GOT3 (cell line): Measurements from ENCODE around the gene DENND4C.
"Not testable (repeated sequence)": the region's sequence is repeated elsewhere in the genome, so short reads cannot be mapped to it uniquely, and the experiment has no call there.

Experiments used
- DNase-seq: peaks from one replicate; lab custom pipeline; 2025; ENCODE audit warnings: mixed read lengths; lab: John Stamatoyannopoulos, UW

The DENND4C gene

DNA sequence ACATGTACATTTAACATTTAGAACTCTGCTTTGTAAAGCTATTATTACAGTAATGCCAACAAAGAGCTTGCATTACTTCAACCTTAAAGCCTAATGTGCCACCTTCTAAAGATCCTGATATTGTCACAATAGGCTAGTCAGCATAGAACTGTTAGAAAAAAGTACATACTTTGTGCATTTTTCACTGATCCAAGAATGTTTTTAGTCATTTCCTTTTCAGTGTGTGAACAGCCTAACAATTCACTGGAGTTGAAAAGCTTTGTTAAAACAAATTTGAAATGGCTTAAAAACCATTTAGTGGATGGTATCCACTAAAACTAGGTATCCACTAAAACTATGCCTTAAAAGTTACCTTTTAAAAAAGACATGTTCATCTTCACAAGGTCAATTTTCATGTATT is 145.0 kb downstream of the DENND4C start:
- DNase-seq, result no peak

DNA sequence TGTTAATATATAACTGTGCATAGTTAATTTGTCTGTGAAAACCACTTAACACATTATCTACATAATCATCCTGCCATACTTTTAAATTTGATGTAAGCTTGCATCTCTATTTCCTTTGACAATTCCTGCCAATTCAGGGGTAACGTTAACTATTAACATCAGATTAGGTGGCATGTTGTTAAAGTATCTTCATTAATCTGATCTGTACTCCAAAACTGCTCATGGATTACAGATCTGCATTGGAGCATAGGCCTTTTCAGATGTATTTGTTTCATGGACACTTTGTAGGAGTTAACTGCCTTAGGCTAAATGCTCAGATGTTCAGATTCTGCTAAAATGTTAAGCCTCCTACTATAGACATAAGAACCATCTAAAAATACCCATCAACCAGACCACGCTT is 146.4 kb downstream of the DENND4C start:
- DNase-seq, result no peak

DNA sequence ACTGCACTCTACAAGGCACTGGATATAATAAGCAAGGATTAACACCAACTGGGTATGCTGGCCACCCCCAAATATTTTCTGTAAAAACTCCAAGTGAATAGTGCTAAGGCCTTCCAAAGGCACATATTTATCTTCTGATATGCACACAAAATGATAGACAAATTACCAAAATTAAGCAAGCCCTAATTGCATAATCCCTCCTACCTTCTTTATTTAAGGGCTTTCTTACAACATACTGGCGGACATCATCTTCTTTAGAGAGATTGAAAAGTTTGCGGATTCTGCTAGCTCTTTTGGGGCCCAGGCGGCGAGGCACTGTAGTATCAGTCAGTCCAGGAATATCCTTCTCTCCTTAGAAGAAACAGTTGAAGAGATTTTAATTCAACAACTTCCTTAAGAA is 147.7 kb downstream of the DENND4C start:
- DNase-seq, result no peak

DNA sequence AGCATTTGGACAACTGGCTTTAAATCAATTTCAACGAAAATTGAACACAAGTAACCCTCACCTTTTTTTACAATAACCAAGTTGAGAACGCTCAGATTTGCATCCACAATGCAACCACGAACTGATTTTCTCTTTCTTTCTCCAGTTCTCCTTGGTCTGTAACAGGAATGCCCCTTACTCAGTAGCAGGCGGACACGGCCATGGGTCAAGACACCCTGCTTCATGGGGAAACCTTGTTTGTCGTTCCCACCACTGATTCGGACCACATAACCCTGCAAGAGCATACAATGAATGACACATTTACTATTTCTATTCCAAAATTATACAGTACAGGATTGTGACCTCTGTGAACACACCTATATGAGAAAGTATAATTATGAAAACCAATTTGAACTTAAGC is 148.2 kb downstream of the DENND4C start:
- no peak for DNase-seq

DNA sequence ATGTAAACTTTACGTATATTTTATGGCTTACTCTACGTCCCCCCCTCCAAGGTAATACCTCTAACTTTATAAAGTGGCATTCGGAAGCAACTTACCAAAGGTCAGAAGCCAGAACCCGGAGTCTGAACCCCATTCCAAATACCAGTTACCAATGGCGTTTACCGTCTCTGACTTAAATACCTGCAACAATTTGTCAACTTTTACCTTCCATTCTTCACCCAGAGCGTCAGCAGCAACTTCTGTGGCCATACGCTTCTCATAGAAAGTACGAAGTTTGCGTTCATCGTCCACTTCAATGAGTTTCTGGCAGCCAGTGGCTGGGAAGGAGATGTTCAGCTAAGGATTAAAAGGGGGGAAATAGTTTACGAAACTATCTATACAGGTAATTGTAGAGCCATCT is 148.8 kb downstream of the DENND4C start:
- no peak for DNase-seq

DNA sequence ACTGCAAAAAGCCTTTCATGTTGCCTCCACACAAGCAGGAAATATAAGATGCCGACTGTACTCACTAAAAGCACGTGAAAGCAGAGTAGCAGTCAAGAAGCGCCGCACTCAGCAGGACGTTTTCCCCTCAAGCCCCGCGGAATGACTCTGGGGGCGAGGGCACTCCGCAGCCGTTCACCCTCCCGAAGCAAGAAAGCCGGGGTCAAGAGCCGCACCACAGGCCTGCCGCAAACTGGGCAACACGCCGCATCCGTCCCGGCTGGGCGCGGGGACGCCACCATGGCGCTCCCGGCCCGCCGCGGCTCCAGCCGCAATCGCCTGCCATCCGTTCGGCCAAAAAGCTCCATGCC is 149.2 kb downstream of the DENND4C start:
- DNase-seq, result no peak

DNA sequence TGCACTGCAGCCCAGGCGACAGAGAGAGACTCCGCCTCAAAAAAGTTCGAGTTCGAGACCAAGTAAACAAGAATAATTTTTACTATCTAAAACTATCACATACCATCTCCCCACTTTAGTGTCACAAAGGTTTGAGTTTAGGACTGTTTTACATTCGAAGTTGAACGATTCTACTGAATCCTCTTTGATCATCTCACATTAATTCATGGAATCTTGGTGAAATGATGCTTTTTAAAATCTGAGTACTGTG is 150.3 kb downstream of the DENND4C start:
- DNase-seq, result no peak

DNA sequence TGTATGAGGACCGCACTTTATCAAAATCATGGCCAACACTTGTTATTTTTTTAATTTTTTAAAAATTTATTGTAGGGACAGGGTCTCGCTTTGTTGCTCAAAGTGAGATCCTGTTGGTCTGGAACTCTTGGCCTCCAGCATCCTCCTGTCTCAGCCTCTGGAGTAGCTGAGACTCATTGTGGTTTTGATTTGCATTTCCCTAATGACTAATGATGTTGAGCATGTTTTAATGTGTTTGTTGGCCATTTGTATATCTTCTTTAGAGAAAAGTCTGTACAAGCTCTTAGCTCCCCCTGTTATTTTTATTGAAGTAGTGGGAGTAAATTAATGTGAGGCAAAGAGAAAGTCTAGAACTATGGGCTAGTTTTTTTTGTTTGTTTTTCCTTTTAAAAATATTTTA is 151.2 kb downstream of the DENND4C start:
- no peak for DNase-seq

DNA sequence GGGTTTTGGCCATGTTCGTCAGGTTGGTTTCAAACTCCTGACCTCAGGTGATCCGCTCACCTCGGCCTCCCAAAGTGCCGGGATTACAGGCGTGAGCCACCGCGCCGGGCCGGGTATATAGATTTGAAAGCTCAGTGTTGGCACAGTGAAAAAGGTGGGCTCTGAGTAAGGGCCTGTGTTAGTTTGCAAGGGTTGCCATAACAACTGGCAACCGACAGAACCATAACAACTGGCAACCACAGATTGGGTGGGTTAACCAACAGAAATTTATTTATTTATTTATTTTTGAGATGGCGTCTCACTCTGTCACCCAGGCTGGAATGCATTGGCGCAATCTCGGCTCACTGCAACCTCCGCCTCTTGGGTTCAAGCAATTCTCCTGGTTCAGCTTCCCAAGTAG is 154.7 kb downstream of the DENND4C start:
- DNase-seq, result not testable (repeated sequence)

DNA sequence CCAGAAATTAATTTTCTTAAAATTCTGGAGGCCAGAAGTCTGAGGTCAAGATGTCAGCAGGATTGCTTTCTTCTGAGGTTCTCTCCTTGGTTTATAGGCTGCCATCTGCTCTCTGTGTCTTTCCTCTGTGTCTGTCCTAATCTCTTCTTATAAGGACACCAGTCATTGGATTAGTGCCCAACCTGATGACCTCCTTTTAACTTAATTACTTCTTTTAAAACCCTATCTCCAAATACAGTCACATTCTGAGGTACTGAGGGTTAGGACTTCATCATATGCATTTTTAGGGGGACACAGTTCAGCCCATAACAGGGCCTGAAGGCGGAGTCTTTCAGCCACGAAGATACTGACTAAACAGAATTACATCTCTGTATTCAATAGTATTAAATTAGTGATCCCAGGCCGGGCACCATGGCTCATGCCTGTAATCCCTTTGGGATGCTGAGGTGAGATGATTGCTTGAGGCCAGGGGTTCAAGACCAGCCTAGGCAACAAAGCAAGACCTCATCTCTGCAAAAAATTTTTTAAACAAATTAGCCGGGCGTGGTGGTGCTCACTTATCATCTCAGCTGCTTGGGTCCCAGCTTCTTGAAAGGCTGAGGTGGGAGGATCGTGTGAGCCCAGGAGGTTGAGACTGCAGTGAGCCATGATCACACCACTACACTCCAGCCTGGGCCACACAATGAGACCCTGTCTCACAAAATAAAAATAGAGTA is 155.5 kb downstream of the DENND4C start:
- no peak for DNase-seq

DNA sequence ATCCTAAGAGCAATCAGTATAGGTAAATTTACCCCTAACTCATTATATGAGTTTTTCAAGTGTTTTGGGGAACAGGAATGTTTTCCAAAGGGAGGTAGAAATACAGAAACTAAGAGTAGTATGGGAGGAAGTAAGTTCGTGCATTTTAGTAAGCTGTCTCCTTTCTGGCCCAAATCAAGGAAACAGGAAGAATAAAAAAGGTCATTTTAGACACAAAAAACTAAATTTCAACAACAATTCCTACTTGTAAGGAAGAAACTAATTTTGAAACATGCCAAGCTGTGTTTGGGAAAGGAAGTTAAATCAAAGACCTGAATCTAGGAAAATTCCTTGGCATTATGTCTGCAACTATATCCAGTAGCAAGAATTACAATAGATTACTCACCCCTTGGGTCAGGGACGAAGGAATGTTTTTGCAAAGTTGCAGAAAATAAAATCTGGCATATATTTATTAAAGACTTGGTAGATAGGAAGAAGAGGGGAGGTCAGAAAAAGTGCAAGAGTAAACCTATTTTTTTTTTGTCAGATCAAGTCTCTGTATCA is 156.1 kb downstream of the DENND4C start:
- no peak for DNase-seq

DNA sequence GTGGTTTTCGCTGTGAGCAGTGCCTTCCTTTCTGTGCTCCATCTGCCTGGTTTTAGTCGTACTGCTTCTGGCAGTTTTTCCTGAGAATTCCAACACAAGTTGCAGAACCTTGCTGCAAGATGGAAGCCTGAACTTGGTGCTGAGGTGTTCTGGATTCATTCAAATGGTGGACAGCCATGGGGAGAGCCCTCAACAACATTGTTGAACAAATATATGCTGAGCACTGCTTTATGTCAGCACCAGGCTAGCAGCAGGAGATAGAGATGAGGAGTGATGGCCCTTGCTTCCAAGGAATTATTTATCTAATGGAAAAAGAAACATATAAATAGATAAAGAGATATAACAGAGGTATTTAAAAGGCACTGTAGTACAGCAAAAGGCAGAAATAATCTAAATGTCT is 156.8 kb downstream of the DENND4C start:
- no peak for DNase-seq

DNA sequence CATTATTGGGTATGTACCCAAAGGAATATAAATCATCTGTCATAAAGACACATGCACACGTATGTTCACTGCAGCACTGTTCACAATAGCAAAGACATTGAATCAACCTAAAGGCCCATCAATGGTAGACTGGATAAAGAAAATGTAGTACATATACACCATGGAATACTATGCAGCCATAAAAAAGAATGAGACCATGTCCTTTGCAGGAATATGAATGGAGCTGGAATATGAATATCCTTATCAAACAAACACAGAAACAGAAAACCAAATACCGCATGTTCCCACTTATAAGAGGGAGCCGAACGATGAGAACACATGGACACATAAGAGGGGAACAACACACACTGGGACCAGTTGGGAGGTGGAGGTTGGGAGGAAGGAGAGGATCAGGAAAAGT is 159.0 kb downstream of the DENND4C start:
- not testable (repeated sequence) for DNase-seq

DNA sequence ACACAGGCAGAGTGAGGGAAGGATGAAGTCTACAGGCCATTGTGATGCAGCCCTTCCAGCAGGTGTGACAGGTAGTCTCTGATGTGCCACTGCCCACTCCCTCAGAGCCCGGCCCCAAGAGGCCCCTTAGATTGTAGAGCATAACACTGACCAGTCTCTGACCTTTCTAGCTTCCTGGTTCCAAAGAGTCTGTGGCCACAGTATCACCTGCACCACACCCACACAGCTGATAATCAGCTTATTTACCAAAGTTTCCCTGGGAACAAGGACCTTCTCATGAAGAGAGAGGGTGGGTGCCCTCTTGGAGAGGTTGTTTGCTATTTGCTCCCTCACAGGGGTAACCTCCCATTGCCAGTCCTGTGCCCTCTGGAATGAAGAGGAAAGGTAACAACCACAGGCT is 167.4 kb downstream of the DENND4C start:
- DNase-seq, result no peak

DNA sequence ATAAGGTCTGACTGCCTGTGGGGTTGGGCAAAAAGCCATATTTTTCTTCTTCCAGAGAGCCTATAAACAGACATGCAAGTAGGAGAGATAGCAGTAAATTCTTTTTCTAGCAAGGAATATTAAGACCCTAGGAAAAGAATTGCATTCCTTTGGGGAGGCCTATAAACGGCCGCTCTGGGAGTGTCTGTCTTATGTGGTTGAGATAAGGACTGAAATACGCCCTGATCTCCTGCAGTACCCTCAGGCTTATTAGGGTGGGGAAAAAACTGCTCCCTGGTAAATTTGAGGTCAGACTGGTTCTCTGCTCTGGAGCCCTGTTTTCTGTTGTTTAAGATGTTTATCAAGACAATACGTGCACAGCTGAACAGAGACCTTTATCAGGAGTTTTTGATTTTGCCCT is 172.7 kb downstream of the DENND4C start:
- DNase-seq, result not testable (repeated sequence)

DNA sequence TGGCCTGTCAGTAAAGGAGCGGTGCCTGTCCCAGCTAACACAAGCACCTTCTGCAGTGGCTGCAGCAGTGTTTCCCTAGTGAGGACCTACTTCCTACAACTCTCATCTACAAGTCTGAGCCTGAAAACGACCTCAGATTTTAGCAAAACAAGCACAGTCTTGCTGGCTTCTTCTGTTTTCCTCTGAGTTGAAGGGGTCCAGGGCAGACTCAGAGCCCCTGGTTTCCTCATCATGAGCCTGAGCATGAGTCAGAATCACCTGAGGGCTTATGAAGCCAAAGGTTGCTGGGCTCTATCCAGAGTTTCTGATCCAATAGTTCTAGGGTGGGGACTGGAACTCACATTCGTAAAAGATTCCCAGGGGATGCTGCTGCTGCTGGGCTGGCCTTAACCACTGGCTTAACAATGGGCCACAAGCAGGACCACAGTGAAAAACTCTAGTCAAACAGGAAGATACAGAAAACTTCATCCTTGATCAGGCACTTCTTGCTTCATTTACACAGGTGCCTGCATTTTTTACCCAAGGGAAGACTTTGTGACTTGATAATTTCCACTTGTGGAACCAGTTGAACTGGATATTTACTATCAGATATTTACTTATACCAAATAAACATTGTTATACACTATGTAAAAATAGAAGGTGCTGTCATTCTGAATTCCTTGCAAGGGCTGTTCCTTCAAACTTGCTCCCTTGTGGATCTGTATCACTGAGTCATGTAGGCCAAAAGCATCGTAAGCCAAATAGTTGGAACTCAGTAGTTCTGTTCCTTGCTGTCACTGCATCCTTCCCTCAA is 174.0 kb downstream of the DENND4C start:
- no peak for DNase-seq

DNA sequence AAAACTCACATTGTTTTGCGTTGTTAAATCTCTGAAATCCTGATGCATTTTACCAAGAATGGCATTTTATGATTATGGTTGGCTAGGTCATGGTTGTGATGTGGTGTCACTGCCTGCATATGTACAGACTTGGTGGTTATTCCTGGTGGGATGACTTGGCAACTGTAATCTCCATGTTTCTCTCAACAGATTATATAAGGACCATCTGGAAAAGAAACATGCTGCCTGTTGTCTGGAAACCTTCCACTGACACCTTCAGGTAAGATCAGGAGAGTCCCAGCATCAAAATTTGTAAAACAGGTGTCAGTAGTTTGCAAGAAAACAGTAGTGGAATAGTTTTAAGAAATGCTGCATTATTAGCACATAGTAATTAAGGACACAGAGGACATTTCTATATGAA is 175.3 kb downstream of the DENND4C start:
- DNase-seq, result no peak

DNA sequence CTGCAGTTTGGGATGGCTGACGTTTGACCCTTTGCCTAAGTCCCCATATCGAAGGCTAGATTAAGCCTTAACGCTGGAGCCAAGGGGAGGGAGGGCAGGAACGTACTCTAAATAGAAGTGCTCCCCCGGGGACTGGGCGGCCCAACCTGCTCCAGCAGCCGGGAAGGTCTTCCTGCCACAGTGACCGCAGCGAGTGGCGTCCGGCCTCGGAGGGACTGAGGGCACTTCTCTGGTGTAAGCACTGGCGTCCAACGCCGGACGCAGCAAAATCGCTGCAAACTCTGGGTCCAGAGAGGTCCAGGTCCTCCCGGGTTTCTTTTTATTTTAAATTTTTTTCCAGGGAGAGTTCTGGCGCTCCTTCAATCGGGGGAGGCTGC is 177.8 kb downstream of the DENND4C start:
- DNase-seq, result no peak

DNA sequence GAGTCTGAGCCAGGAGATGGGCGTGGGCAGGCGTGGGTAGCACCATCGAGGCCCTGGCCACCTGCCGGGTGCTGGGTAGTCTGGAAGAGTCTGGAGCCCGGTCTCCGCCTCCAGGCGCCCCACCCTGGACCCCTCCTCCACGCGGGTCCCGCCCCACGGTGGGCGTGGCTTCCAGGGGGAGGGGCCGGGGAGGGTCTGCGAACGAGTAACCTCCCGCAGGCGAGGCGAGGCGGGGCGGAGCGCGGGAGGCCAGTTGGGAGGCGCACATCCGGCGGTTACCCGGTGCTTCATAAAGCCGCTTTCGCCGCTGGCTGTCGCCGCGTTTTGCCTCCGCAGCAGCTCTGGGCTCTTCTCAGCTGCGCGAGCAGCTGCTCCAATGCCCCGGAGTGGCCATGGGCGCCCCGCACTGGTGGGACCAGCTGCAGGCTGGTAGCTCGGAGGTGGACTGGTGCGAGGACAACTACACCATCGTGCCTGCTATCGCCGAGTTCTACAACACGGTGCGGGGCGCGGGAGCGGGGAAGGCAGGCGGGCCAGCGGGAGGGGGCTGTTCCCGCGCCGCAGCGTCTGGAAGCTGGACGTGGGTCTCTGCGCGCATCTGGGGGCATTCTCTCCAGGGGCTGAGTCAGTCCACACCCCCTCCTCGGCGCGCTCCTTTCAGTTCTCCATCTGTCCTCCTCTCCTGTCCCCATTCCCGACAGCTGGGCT is 178.4 kb downstream of the DENND4C start, which contains the start of gene ACER2:
Gene ACER2, plus strand, starts transcription at position 317 of the 708 bp plus-strand sequence. Its CDS starts 76 bp downstream, at position 393.
- DNase-seq, result peak; percentile 60

DNA sequence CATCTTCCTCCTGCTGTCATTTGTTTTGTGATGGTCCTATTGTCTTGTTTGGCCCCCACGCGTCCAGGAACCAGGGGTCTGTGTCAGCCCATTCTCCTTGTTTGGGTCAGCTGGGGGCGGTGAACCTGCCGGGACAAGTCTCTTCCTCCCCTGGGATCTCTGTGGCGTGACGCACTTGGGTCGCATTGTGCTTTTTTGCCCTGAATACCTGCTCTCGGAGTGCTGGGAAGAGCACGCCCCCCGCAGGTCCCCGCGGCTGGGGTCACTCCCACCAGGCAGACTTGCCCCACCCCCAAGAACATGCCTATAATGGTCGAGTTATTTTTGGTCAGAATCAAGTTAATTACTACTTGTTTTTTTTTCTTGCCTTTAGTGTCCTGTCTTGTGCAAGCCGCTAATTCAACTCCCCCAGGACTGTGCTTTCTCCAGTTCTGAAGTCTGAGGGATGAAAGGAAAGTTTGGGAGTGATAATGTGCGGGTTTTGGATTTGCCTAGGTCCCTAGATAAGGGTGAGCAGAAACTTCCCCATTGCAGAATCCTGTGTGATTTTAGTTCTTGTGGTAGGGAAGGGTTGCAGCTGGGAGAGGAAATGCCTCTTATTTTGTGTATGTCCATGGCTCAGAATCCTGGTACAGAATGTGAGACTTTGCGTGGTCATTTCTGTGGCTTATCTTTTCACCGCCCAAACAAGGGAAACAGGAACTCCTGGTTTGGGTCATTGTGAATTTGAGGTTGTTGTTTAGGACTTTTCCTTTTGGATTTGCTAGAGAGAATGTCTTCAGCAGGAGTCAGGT is 179.1 kb downstream of the DENND4C start:
- no peak for DNase-seq

DNA sequence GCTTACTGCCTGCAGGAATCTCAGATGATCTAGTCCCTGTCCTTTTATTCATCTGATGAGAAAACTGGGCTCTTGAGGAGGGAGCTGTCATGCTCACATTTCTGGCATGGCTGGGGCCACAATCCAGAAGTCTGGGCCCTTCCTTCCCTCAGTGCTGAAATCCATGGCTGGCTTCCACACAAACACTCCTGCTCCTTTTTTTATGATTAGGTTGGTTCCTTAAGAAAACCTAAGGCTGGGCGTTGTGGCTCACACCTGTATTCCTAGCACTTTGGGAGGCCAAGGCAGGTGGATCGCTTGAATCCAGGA is 179.7 kb downstream of the DENND4C start:
- no peak for DNase-seq

DNA sequence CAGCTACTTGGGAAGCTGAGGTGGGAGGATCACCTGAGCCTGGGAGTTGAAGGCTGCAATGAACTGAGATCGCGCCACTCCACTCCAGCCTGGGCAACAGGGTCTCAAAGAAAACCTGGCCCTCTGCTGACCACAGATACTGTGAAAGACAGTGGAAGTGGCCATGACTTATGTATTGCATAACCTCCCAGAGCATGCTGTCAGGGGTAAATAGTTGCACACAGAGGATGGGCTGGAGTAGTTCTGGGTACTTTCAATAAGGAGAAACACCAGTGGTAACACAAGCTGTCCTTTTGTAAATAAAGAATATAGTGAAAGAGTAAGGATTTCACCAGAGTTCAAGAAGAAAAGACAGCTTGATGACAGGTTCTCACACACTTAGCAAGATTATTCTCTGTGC is 180.1 kb downstream of the DENND4C start:
- no peak for DNase-seq
